WTC11 (cell line): ENCODE results near the gene CPT1B. TPM values are rescaled to one million over a fixed set of nuclear protein-coding genes. Genes with fewer than 3 reads are reported as not detected.

ENCODE experiments used
- ATAC-seq: fragments of 200-7000 bp; cut with Tn5 transposase; 2 replicates; pipeline ENCODE4 v1.10.0; 2021; ENCODE audit warnings: mild to moderate bottlenecking, moderate library complexity
- CTCF ChIA-PET: fragments of 300-600 bp; sonication (Branson Sonifier 250); formaldehyde crosslinking; loops from one replicate; lab custom pipeline; 2021; ENCODE audit warnings: antibody characterized with exemption; lab: Charles Lee
- POLR2A ChIA-PET: fragments of 350-600 bp; sonication (Branson Sonifier 250); formaldehyde crosslinking; loops from one replicate; lab custom pipeline; 2021; ENCODE audit warnings: antibody characterized with exemption; lab: Charles Lee
- DNase-seq: peaks from one replicate; pipeline ENCODE4 v3.0.0; 2021; ENCODE audit warnings: low spot score
- H3K27ac Mint-ChIP-seq: 2 replicates; pipeline ENCODE4 v1.8.0; 2021; ENCODE audit warnings: mixed read lengths
- H3K27me3 Mint-ChIP-seq: 2 replicates; pipeline ENCODE4 v1.8.0; 2021; ENCODE audit warnings: low read depth, mild to moderate bottlenecking, moderate library complexity, mixed read lengths
- H3K36me3 Mint-ChIP-seq: 2 replicates; pipeline ENCODE4 v1.8.0; 2021; ENCODE audit warnings: mixed read lengths
- H3K4me1 Mint-ChIP-seq: 2 replicates; pipeline ENCODE4 v1.8.0; 2022; ENCODE audit warnings: mixed read lengths
- H3K4me3 Mint-ChIP-seq: 2 replicates; pipeline ENCODE4 v1.8.0; 2021; ENCODE audit warnings: mild to moderate bottlenecking, moderate library complexity, mixed read lengths
- H3K9me3 Mint-ChIP-seq: 2 replicates; pipeline ENCODE4 v1.8.0; 2021; ENCODE audit warnings: mixed read lengths
- ATF1 ChIP-seq: sonication (generic); formaldehyde crosslinking; IDR thresholded peaks from 2 replicates; pipeline ENCODE4 v1.8.1; 2023; ENCODE audit warnings: mild to moderate bottlenecking, moderate library complexity, missing genetic modification reagents
- CBFB ChIP-seq: sonication (generic); formaldehyde crosslinking; IDR thresholded peaks from 2 replicates; pipeline ENCODE4 v1.8.1; 2022; ENCODE audit warnings: mild to moderate bottlenecking, low read depth, missing genetic modification reagents
- CREB1 ChIP-seq: sonication (generic); formaldehyde crosslinking; IDR thresholded peaks from 2 replicates; pipeline ENCODE4 v1.8.0; 2023; ENCODE audit warnings: mild to moderate bottlenecking, missing genetic modification reagents
- FOXP1 ChIP-seq: sonication (generic); formaldehyde crosslinking; IDR thresholded peaks from 2 replicates; pipeline ENCODE4 v1.8.0; 2022; ENCODE audit warnings: missing genetic modification reagents, mild to moderate bottlenecking, moderate library complexity, borderline replicate concordance
- MXD4 ChIP-seq: fragments of 250-450 bp; sonication (Bioruptor Pico); IDR thresholded peaks from 2 replicates; pipeline ENCODE4 v1.8.0; 2021; ENCODE audit warnings: mild to moderate bottlenecking, moderate library complexity, borderline replicate concordance
- NFE2L1 ChIP-seq: sonication (generic); formaldehyde crosslinking; IDR thresholded peaks from 2 replicates; pipeline ENCODE4 v1.8.1; 2023; ENCODE audit warnings: missing genetic modification reagents
- NFYB ChIP-seq: sonication (generic); formaldehyde crosslinking; conservative IDR thresholded peaks from 2 replicates; pipeline ENCODE4 v1.8.0; 2022; ENCODE audit warnings: low read depth, missing genetic modification reagents
- NR3C1 ChIP-seq: sonication (generic); formaldehyde crosslinking; conservative IDR thresholded peaks from 2 replicates; pipeline ENCODE4 v1.8.1; 2023; ENCODE audit warnings: low read depth, mild to moderate bottlenecking, missing genetic modification reagents
- ZNF232 ChIP-seq: sonication (generic); formaldehyde crosslinking; IDR thresholded peaks from 2 replicates; pipeline ENCODE4 v1.8.0; 2022; ENCODE audit warnings: mild to moderate bottlenecking, missing genetic modification reagents
- ZNF396 ChIP-seq: fragments of 250-450 bp; sonication (Bioruptor Pico); IDR thresholded peaks from 2 replicates; pipeline ENCODE4 v1.8.0; 2021; ENCODE audit warnings: mild to moderate bottlenecking, moderate library complexity, borderline replicate concordance
- ZNF416 ChIP-seq: fragments of 250-450 bp; sonication (Bioruptor Pico); IDR thresholded peaks from 2 replicates; pipeline ENCODE4 v1.9.0; 2021; ENCODE audit warnings: mild to moderate bottlenecking, inconsistent platforms
- ZNF512 ChIP-seq: sonication (generic); formaldehyde crosslinking; IDR thresholded peaks from 2 replicates; pipeline ENCODE4 v1.8.1; 2022; ENCODE audit warnings: missing genetic modification reagents, borderline replicate concordance
- total RNA-seq: library from RNA; stranded (reverse); gene quantifications from 3 replicates; pipeline ENCODE4 v1.2.3, GENCODE V29; 2021
- TF ChIP-seq, protein P1 (sequence below): fragments of 250-450 bp; sonication (Bioruptor Pico); IDR thresholded peaks from 2 replicates; pipeline ENCODE4 v1.9.0; 2021; ENCODE audit warnings: mild to moderate bottlenecking
- TF ChIP-seq, protein P2 (sequence below): sonication (generic); formaldehyde crosslinking; IDR thresholded peaks from 2 replicates; pipeline ENCODE4 v1.8.1; 2023; ENCODE audit warnings: mild to moderate bottlenecking, missing genetic modification reagents
- TF ChIP-seq, protein P3 (sequence below): fragments of 250-450 bp; sonication (Bioruptor Pico); conservative IDR thresholded peaks from 2 replicates; pipeline ENCODE4 v1.9.0; 2021; ENCODE audit warnings: mild to moderate bottlenecking
- TF ChIP-seq, protein P4 (sequence below): sonication (generic); formaldehyde crosslinking; IDR thresholded peaks from 2 replicates; pipeline ENCODE4 v1.8.0; 2023; ENCODE audit warnings: mild to moderate bottlenecking, missing genetic modification reagents
- TF ChIP-seq, protein P5 (sequence below): sonication (generic); formaldehyde crosslinking; conservative IDR thresholded peaks from 2 replicates; pipeline ENCODE4 v1.8.1; 2023; ENCODE audit warnings: mild to moderate bottlenecking, low read depth, missing genetic modification reagents, moderate library complexity

CPT1B gene
- total RNA-seq, 1 experiment from 2014 or later: 33.7 TPM

GRCh38 chr22:50523458-50523805, 54.8 kb downstream of the CPT1B start (continued):
- TF ChIP-seq, protein P1, sequence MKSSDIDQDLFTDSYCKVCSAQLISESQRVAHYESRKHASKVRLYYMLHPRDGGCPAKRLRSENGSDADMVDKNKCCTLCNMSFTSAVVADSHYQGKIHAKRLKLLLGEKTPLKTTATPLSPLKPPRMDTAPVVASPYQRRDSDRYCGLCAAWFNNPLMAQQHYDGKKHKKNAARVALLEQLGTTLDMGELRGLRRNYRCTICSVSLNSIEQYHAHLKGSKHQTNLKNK (CRISPR knock-in tag): no peak
- TF ChIP-seq, protein P2, sequence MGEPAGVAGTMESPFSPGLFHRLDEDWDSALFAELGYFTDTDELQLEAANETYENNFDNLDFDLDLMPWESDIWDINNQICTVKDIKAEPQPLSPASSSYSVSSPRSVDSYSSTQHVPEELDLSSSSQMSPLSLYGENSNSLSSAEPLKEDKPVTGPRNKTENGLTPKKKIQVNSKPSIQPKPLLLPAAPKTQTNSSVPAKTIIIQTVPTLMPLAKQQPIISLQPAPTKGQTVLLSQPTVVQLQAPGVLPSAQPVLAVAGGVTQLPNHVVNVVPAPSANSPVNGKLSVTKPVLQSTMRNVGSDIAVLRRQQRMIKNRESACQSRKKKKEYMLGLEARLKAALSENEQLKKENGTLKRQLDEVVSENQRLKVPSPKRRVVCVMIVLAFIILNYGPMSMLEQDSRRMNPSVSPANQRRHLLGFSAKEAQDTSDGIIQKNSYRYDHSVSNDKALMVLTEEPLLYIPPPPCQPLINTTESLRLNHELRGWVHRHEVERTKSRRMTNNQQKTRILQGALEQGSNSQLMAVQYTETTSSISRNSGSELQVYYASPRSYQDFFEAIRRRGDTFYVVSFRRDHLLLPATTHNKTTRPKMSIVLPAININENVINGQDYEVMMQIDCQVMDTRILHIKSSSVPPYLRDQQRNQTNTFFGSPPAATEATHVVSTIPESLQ (CRISPR knock-in tag): no peak
- TF ChIP-seq CBFB (CRISPR knock-in tag): no peak
- no peak for TF ChIP-seq ZNF512 (CRISPR knock-in tag)
- no peak for TF ChIP-seq ZNF232 (CRISPR knock-in tag)
- TF ChIP-seq, all 79 proteins: peak for 0

GRCh38 chr22:50522806-50523438, 55.3 kb downstream of the CPT1B start:
- Mint-ChIP-seq H3K27ac (no peak overlapping the region), H3K4me1 (peaks cover 13% of the 10 kb centered on the region), H3K4me3 (no peak overlapping the region), H3K9me3 (no peaks in the 10 kb centered on the region), H3K36me3 (peaks cover 7% of the 10 kb centered on the region), H3K27me3 (peaks cover 14% of the 10 kb centered on the region)
- no peak for TF ChIP-seq NR3C1 (CRISPR knock-in tag)
- TF ChIP-seq, protein P3, sequence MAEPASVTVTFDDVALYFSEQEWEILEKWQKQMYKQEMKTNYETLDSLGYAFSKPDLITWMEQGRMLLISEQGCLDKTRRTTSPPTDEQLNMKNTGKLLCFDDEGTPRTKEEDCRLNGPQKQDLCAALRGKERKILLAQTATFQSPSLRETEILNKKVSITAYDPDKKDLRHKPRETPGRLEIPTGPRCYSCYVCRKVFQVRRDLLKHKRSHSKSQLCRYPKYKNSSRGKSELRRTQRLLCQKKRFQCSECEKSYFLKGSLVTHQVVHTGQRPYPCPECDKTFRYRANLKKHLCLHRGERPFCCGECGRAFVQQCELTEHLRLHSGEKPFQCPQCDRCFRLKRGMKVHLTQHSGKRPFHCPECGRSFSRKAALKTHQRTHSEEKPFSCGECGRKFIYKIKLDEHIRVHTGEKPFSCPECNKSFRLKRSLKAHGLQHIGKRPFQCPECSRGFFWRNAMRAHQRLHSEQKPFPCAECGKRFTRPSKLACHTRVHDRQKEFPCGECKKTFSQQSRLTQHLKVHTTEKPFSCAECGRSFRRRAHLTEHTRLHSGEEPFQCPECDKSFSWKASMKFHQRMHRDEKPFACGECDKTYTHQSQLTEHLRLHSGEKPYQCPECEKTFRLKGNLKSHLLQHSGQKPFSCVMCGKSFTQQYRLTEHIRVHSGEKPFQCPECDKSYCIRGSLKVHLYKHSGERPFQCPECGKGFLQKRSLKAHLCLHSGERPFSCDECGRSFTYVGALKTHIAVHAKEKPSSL (CRISPR knock-in tag): no peak
- no peak for TF ChIP-seq FOXP1
- TF ChIP-seq ATF1 (CRISPR knock-in tag): no peak
- no peak for TF ChIP-seq ZNF416
- TF ChIP-seq MXD4 (CRISPR knock-in tag): no peak
- TF ChIP-seq NFYB (CRISPR knock-in tag): no peak
- no peak for DNase-seq
- ChIA-PET POLR2A (no interaction called here), CTCF (interaction anchor here (0.8 to 1.2 kb wide), 2 partner anchors 25 to 40 kb away, joined by 3 read pairs; partner anchors contain the start of gene SYCE3)
- ATAC-seq: no peak

DNA sequence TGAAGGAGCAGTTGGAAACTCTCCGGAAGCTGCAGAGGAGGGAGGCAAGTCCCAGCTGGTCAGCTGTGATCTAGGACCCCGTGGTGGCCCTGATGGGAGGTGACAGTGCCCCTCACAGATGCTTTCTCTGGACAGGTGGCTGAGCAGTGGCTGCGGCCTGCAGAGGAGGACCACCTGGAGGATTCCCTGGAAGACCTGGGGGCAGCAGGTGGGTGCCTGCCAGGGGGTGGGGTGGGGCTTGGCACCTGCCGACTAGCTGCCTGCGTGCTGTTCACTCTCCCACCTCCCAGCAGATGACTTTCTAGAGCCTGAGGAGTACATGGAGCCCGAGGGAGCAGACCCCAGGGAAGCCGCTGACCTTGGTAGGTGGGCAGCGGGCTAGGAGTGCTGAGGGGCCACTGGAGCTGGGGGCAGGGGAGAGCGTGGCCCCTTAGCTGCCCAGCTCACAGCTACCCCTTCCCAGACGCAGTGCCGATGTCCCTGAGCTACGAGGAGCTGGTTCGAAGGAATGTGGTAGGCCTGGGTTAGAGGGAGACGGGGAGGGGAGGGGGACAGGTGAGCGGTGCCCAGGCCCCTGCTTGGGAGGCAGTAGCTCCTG, 55.9 kb downstream of the CPT1B start:
- no peaks in the 10 kb centered on the region for H3K9me3 Mint-ChIP-seq
- H3K27me3 Mint-ChIP-seq: peaks cover 8% of the 10 kb centered on the region
- DNase-seq (no peak), ATAC-seq (no peak)
- ChIA-PET POLR2A (no interaction called here), CTCF (interaction anchor here (0.8 to 1.2 kb wide), 2 partner anchors 26 to 41 kb away, joined by 3 read pairs; partner anchors contain the start of gene SYCE3)
- peaks cover 10% of the 10 kb centered on the region for H3K4me1 Mint-ChIP-seq
- no peak overlapping the region for H3K4me3 Mint-ChIP-seq
- H3K36me3 Mint-ChIP-seq: peaks cover 10% of the 10 kb centered on the region
- no peak overlapping the region for H3K27ac Mint-ChIP-seq
- TF ChIP-seq NFYB (CRISPR knock-in tag) (no peak), NFE2L1 (no peak), ZNF396 (no peak), CREB1 (CRISPR knock-in tag) (no peak), NR3C1 (CRISPR knock-in tag) (no peak)
- TF ChIP-seq, protein P4, sequence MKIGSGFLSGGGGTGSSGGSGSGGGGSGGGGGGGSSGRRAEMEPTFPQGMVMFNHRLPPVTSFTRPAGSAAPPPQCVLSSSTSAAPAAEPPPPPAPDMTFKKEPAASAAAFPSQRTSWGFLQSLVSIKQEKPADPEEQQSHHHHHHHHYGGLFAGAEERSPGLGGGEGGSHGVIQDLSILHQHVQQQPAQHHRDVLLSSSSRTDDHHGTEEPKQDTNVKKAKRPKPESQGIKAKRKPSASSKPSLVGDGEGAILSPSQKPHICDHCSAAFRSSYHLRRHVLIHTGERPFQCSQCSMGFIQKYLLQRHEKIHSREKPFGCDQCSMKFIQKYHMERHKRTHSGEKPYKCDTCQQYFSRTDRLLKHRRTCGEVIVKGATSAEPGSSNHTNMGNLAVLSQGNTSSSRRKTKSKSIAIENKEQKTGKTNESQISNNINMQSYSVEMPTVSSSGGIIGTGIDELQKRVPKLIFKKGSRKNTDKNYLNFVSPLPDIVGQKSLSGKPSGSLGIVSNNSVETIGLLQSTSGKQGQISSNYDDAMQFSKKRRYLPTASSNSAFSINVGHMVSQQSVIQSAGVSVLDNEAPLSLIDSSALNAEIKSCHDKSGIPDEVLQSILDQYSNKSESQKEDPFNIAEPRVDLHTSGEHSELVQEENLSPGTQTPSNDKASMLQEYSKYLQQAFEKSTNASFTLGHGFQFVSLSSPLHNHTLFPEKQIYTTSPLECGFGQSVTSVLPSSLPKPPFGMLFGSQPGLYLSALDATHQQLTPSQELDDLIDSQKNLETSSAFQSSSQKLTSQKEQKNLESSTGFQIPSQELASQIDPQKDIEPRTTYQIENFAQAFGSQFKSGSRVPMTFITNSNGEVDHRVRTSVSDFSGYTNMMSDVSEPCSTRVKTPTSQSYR: no peak
- TF ChIP-seq, protein P3 (CRISPR knock-in tag): no peak
- TF ChIP-seq, protein P5, sequence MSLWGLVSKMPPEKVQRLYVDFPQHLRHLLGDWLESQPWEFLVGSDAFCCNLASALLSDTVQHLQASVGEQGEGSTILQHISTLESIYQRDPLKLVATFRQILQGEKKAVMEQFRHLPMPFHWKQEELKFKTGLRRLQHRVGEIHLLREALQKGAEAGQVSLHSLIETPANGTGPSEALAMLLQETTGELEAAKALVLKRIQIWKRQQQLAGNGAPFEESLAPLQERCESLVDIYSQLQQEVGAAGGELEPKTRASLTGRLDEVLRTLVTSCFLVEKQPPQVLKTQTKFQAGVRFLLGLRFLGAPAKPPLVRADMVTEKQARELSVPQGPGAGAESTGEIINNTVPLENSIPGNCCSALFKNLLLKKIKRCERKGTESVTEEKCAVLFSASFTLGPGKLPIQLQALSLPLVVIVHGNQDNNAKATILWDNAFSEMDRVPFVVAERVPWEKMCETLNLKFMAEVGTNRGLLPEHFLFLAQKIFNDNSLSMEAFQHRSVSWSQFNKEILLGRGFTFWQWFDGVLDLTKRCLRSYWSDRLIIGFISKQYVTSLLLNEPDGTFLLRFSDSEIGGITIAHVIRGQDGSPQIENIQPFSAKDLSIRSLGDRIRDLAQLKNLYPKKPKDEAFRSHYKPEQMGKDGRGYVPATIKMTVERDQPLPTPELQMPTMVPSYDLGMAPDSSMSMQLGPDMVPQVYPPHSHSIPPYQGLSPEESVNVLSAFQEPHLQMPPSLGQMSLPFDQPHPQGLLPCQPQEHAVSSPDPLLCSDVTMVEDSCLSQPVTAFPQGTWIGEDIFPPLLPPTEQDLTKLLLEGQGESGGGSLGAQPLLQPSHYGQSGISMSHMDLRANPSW (CRISPR knock-in tag): no peak
